Left ventricle myocardium superior (tissue), 1 donor: Measurements from ENCODE around the gene NFIX. TPM values are rescaled to one million over a fixed set of nuclear protein-coding genes. Genes with fewer than 3 reads are reported as not detected.

Experiments used
- ATAC-seq: fragments of 200-7000 bp; cut with Tn5 transposase; one replicate; pipeline ENCODE4 v1.9.1; 2020; ENCODE audit warnings: mild to moderate bottlenecking, moderate library complexity
- DNase-seq: peaks from one replicate; pipeline ENCODE4 v3.0.0-alpha.2; 2020
- intact Hi-C: fragments of 100-400 bp; cut with micrococcal nuclease; formaldehyde crosslinking; loops from one replicate; pipeline ENCODE4 v1.11.0; 2022
- total RNA-seq: library from RNA; stranded (reverse); fragmentation: NEBNext Ultra II Directional; extraction: Animal tissue kit (Norgen Biotek cat#: 25700); gene quantifications from one replicate; pipeline ENCODE4 v1.2.1, GENCODE V29; 2021
- donor health status: DM: no; HTN: yes; CAD: no; lungs with severe emphysema.

The NFIX gene
- total RNA-seq, 1 donor from 2014 or later = 171 TPM

DNA sequence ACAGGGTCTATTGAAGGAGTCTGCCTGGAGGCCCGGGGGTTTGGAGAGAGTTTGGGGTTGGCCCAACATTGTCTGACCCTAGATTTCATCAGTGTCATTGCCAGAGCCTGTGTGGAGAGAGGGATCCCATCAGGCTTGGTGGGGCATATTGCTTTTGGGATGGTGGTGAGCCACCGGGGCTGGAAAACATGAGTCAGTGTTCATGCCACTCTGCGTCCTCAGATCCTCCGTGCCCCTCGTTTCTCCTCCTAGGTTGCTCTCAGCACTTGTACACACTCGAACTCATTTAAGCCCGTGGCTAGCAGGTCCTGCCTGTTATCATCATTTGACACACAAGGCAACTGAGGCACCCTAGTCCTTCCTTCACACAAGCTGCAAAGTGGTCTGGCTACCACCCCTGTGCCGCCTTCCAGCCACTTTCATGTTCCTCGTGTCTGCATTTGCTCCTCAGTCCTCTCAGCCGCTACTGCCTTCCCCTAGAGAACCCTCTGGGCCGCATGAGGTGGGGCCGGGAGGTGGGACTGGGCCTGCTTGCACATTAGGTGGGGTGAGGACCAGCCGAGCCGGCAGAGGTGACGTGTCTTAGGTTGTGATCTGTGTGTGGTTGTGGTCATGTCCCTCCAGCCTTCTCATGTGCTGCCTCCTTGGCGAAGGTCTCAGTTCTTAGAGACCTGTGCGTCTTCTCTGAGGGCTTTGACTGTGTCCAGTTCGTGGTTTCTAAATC lies 126.4 kb downstream of the NFIX start:
- ATAC-seq (no peak), DNase-seq (no peak)
- intact Hi-C loops = no loop called here

DNA sequence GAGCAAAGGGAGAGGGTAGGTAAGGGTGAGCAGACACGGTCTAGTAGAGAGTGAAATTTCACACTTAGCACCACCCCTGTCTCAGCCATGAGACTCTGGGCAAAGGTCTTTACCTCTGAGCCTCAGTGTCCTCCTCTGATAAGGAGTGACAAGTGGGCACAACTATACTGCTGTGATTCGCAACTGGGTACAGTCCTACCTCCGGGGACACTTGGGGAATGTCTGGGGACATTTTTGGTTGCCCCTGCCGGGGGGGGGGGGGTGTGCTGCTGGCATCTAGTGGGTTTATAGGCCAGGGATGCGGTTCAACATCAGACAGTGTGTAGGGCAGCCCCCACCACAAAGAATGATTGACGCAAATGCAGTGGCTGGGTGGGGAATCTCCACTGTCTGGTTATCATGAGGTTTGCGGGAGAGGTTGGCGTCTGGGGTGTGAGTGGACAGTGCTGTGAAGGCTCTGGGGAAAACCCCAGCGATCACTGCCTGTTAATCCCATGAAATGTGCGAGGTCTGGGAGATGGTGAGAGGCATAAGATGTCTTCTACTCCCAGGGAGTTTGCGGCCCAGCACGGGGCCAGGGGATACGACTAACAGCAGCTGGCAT lies 127.1 kb downstream of the NFIX start:
- no peak for ATAC-seq
- no peak for DNase-seq
- intact Hi-C loops = no loop called here

DNA sequence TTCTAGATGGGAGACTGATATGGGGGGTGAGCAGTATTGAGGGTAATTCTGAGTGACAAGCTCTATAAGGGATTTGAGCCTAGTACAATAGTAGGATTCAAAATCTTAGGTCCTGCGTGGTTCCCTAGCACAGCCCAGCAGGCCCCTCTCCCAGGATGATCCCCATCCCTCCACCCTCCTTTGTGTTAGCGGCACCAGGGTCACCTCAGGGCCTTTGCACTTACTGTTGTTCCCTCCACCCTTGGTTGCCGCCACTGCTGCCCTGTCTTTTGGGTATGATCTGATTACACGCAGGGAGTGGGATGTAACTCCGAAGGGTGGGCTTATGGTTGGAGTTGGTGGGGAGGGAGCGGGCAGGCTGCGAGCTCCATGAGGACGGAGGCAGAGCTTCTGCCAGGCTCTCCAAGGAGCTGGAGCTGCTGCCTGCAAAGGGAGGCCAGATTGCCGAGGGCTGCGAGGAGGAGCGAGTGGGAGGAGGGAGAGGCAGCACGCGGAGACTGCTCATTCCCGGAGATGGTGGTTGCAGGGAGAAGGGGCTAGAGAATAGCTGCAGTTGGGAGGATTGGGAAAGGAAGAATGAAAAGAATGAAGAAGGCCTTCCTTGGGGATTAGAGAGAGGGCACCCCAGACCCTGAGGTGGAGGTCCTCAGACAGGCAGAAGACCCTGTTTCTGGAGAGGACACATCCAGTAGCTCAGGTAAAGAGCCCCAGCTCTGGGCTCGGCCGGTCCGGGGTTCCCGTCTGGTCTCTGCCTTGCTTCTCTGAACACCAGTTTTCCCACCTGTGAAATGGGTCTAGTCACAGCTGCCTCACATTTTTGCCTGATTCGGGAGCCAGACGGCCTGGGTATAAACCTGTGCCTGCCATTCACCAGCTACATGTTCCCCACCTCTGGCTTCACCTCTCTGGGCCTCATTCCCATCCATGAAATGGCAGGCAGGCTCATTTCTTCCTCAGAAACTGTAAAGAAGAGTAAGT lies 128.0 kb downstream of the NFIX start:
- DNase-seq (no peak), ATAC-seq (no peak)
- intact Hi-C loops = no loop called here

DNA sequence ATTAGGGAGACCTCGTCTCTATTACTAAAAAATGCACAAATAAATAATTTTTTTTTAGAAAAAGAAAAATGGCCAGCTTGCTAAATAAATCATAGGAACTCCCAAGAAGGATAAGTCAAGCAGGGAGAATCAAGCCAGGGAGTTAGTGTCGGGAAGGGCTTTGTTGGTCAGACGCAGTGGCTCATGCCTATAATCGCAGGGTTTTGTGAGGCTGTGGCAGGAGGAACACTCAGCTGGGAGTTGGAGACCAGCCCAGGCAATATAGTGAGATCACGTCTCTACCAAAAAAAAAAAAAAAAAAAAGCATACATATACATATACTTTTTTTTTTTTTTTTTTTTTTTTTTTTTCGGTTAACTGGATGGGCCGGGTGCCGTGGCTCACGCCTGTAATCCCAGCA lies 131.8 kb downstream of the NFIX start:
- DNase-seq (no peak), ATAC-seq (no peak)
- intact Hi-C loops = no loop called here

DNA sequence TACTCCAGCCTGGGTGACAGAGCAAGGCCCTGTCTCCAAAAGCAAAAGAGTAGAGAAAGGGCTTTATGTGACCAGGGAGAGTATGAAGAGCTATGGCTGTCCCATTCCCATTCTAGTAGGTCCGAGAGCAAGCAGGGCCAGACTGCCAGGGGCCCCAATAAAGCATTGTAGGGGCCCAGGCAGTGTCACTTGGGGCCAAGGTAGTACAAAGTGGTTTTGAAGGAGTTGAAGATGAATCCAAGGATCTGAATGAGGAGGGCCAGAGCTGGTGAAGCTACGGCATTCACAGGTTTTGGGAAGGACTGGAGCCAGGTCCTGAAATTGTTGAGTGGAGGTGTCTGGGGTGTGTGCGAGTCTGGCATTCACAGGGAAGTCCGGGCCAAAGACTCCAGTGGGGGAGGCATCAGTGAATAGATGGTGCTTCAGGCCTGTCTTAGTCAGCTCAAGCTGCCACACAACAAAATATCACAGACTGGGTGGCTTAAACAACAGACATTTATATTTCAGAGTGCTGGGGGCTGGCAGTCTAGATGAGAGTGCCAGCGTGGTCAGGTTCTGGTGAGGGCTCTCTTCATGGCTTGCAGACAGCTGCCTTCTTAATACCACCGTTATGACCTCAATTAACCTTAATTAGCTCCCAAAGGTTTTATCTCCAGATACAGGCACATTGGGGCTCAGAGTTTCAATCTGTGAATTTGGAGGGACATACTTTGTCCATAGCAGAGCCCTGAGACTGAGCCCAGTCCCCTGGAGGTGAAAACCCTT lies 132.7 kb downstream of the NFIX start:
- intact Hi-C loops = no loop called here
- ATAC-seq = no peak
- DNase-seq = no peak

DNA sequence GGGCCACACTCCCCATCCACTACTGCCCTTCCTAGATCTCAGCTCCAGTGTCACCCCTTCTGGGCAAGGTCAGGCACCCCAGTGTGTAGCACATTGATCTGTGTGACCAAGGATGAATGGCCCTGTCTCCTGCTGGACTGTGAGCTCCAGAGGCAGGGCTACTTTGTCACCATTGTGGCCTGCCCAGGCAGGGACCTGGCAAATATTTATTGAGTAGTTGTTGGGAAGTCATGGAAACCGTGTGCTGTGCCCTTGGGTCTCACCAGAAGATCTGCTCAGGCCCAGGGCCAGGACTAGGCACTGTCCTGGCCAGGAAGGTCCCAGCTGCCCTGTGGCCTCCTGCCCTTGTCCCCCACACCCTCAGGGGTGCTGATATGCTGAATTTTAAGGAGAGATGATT lies 133.3 kb downstream of the NFIX start:
- ATAC-seq (peak; percentile 53), DNase-seq (no peak)
- intact Hi-C loops = no loop called here

DNA sequence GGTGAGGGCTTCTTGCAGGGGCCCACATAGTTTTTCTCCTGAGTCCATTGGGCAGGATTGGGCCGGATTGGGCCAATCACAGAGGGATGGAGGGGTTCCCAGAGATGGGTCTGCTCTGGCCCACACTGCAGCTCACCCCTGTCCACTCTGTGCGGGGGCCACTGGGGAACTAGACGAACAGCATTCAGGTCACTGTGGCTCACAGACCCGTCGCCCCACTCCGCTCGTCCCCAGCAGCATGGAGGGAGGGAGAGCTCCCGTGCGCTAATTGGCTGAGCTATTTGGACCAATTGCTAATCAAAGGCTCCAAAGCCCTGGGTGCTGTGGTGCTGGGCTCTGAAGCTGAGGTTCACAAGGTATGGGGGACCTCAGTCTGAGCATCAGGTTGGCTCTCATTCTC lies 134.1 kb downstream of the NFIX start:
- intact Hi-C loops = no loop called here
- DNase-seq (no peak), ATAC-seq (no peak)

DNA sequence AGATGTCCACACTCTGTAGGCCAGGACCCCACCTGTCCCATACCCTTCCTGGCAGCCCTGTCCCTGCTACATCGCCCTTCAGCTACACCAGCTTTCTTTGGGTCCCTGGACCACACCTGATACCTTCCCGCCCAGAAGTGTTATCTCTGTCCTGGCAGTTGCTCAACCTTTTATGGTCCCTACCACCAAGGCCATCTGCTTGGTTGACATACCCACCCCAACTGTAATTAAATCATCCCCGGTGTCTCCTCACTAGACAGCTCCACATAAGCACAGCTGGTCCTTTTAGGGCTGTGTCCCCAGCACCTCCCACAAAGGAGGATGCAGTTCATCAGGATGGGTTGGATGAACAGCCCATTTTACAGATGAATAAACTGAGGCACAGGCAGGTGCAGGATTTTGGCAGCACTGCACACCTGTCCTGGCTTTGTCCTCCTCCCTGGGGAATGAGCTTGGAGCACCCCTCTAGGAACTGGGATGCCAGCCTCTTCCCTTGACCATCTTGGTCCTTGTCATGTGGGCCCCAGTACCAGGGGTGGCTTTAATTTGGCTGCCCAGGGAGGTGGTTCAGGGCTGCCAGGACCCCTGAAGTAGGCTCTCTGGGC lies 135.7 kb downstream of the NFIX start:
- no peak for ATAC-seq
- DNase-seq = no peak
- intact Hi-C loops = no loop called here

DNA sequence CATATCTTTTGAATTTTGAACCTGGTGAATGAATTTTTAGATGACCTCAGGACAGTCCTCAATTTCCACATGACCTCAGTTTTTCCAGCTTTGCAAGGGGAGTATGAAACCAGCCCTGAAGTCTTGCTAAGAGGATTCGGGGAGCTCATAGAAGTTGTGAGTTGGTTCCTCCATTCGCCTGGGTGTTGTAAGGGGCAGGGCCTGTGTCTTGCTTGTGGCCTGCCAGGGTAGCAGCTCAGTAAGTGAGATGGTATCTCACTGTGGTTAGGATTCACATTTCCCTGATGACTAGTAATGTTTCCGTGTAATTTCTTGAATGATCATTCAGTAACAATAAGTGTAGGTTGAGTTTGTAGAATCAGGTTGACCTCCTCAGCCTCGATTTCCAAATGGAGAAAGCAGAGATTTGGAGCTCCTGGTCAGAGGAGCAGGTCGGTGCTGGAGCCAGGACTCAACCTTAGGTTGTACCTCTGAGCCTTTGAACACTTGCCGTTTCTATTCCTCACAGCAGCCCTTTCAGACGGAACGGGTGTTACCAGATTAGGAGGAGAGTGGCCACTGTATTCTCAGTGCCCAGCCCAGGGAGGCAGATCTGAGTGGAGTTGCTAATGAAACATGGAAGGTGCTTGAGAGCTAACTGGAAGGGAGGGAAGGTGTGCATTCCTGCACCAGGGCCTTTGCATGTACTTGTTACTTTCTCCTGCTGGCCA lies 137.4 kb downstream of the NFIX start:
- intact Hi-C loops = no loop called here
- DNase-seq (no peak), ATAC-seq (no peak)

DNA sequence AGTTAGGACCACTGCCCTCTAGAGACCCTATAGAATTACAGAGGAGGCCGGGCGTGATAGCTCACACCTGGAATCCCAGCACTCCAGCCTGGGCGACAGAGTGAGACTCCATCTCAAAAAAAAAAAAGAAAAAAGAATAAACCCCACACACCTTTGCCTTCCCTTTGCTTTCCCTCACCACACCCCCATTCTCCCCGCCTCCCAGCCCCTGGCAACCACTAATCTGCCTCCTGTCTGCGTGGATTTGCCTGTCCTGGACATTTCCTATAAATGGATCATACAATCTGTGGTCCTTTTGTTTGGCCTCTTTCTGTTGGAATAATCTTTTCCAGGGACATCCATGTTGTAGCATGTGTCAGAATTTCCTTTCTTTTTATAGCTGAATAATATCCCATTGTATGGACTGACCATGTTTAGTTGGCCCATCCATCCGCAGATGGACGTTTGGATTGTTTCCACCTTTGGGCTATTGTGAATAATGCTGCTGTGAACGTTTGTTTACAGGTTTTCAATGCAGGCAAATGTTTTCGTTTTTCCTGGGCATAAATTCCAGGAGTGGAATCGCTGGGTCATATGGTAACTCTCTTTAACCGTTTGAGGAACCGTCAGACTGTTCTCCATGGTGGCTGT lies 138.1 kb downstream of the NFIX start:
- intact Hi-C loops = no loop called here
- DNase-seq (no peak), ATAC-seq (no peak)

DNA sequence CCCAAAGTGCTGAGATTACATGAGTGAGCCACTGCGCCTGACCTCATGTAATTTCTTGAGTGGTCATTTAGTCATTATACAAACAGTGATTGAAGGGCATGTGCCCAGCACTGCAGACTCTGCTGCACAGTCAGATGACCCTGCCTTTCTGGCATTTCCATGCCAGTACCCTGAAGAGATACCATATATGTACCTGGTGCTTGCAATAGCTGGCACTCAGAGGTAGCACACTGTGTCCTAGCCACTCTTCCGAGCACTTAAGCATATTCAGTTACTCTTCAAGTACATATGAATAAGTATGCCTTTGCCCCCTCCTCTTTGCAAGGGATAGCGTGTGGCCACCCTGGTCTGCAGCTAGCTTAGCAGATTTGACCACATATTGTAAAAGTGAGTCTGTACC lies 139.4 kb downstream of the NFIX start:
- DNase-seq = no peak
- ATAC-seq = peak; percentile 92
- intact Hi-C loops = no loop called here

DNA sequence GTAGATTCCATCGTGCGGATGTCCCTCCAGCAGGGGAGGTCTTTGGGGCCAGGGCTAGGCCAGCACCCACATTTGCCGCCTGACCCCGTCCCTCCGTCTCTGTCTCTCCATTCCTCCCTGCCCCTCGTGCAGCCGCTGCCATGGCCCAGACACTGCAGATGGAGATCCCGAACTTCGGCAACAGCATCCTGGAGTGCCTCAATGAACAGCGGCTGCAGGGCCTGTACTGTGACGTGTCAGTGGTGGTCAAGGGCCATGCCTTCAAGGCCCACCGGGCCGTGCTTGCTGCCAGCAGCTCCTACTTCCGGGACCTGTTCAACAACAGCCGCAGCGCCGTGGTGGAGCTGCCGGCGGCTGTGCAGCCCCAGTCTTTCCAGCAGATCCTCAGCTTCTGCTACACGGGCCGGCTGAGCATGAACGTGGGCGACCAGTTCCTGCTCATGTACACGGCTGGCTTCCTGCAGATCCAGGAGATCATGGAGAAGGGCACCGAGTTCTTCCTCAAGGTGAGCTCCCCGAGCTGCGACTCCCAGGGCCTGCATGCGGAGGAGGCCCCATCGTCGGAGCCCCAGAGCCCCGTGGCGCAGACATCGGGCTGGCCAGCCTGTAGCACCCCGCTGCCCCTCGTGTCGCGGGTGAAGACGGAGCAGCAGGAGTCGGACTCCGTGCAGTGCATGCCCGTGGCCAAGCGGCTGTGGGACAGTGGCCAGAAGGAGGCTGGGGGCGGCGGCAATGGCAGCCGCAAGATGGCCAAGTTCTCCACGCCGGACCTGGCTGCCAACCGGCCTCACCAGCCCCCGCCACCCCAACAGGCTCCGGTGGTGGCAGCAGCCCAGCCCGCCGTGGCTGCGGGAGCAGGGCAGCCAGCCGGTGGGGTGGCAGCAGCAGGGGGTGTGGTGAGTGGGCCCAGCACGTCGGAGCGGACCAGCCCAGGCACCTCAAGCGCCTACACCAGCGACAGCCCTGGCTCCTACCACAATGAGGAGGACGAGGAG lies 140.1 kb downstream of the NFIX start:
- DNase-seq (no peak), ATAC-seq (no peak)
- intact Hi-C loops = no loop called here

DNA sequence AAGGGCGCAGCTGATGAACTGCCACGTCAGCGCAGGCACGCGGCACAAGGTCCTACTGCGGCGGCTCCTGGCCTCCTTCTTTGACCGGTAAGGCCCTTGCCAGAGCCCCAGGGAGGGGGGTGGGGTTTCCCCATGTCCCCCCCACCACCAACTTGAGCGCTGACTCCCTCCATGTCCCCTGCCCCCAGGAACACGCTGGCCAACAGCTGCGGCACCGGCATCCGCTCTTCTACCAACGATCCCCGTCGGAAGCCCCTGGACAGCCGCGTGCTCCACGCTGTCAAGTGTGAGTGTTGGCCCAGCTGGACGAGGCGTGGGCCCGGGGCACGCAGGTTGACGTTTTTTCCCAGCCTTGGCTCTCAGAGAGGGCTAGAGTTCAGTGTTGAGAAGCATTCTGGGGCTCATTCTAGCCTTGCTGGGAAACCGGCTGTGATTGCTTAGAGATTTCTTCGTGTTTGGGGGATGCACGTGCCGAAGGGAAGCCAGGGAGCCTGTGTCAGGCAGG lies 142.1 kb downstream of the NFIX start:
- ATAC-seq (no peak), DNase-seq (no peak)
- intact Hi-C loops = no loop called here

DNA sequence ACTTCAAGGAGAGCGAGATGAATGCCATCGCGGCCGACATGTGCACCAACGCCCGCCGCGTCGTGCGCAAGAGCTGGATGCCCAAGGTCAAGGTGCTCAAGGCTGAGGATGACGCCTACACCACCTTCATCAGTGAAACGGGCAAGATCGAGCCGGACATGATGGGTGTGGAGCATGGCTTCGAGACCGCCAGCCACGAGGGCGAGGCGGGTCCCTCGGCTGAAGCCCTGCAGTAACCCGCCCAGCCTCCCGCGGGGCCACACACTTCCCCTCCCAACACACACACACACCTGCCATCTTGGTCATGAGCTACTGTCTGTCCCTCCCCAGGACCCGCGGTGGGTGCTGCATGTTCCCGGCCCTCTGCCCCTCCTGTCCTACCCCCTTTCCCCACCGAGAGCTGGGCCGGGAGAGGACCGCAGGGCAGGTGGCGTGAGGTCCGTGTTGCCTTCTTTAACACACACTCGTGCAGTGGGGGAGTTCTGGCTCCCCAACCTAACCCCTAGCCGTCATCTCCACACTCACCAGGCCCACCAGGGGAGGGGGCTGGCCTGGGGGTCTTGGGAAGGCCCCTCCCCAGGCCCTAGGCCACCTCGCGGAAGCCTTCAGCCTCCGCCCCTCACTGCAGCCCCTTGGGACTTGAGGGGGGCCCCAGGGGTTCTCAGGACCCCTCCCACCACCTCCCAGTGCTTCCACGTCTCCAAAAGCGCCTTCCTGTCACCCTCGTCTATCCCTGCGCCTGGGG lies 143.1 kb downstream of the NFIX start:
- DNase-seq (no peak), ATAC-seq (no peak)
- intact Hi-C loops = no loop called here

DNA sequence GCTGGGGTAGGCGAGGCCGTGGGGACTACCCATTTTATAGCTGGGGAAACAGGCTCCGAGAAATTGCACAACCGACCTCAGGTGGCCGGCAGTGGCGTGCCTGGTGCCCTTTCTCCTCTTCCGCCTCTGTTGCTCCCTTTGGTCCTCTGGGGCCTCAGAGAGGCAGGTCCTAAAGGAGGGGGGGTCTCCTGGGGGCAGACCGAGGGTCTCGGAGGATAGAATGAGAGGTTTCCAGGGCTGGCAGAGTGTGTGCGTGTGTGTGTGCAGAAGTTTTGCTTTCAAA lies 143.6 kb downstream of the NFIX start:
- intact Hi-C loops = no loop called here
- ATAC-seq = no peak

DNA sequence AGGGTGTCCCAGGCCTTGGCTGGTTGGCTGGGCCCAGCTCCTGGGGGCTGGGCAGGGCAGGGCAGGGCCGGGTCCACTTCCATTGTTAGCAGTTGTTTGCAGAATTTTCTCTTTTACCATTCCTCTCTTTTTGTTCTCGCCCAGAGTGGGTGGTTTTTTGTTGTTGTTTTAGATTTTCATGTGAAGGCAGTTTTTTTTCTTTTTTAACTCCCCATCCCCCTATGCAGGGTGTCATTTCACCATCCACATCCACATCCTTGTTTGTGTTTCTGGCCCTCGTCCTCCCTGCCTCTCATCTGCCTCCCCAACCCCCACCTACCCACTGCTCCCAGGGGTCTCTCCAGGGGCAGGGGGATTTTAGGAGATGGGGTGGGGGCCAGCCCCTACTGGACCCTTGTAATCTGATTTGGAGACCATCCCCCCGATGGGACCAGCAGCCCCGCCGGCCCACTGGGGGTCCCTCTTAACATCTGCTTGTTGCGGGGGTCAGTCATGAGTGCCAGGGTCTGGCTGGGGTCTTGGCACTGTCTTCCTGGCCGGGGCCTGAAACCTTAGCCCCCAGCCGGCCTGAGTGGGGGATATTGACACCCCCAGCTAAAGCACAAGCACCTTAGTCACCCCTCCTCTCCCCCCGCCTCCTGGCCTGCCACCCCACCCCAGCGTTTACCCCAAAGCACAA lies 144.5 kb downstream of the NFIX start:
- intact Hi-C loops = no loop called here
- no peak for ATAC-seq
- no peak for DNase-seq

More for the DNA sequence above, 143.6 kb downstream of the NFIX start:
- DNase-seq = no peak
